Panc1 (cell line): ENCODE results near the gene NLRP6. TPM values are rescaled to one million over a fixed set of nuclear protein-coding genes. Genes with fewer than 3 reads are reported as not detected.

Experiments
- ATAC-seq: fragments of 200-7000 bp; cut with Tn5 transposase; 2 replicates; pipeline ENCODE4 v1.9.1; 2020; ENCODE audit warnings: mild to moderate bottlenecking, moderate library complexity
- BruUV-seq: library from RNA; stranded (reverse); fragments of 400-500 nt; replicated peaks from 2 replicates; lab custom pipeline; 2021; lab: Mats Ljungman, UMichigan
- CTCF ChIA-PET: fragments of 300-600 bp; sonication (Branson Sonifier 250); formaldehyde crosslinking; loops from one replicate; lab custom pipeline; 2022; ENCODE audit warnings: antibody characterized with exemption; lab: Charles Lee
- POLR2A ChIA-PET: fragments of 300-600 bp; sonication (Branson Sonifier 250); formaldehyde crosslinking; loops from one replicate; lab custom pipeline; 2022; ENCODE audit warnings: antibody characterized with exemption; lab: Charles Lee
- DNase-seq: peaks from one replicate; pipeline ENCODE4 v3.0.0-alpha.2; 2010; ENCODE audit warnings: low read depth, low spot score
- H3K27ac ChIP-seq: 2 replicates; pipeline ENCODE4 v1.5.1; 2011; ENCODE audit warnings: mild to moderate bottlenecking, low read length, inconsistent platforms
- H3K27me3 ChIP-seq: fragments of 200-500 bp; sonication (Bioruptor generic); 2 replicates; pipeline ENCODE4 v1.6.0; 2014; ENCODE audit warnings: low read length, inconsistent platforms; ENCODE audit not compliant: control insufficient read depth, insufficient read depth
- H3K36me3 ChIP-seq: fragments of 200-500 bp; sonication (Bioruptor generic); 2 replicates; pipeline ENCODE4 v1.5.1; 2014; ENCODE audit warnings: inconsistent platforms, mild to moderate bottlenecking, low read length, moderate library complexity; ENCODE audit not compliant: control insufficient read depth, insufficient read depth
- H3K4me1 ChIP-seq: 2 replicates; pipeline ENCODE4 v1.5.1; 2011; ENCODE audit warnings: inconsistent platforms, mild to moderate bottlenecking, low read length, moderate library complexity; ENCODE audit not compliant: control insufficient read depth, insufficient read depth
- H3K4me3 ChIP-seq, 2 experiments: 2 replicates each; pipeline ENCODE4 v1.5.1; 2011 to 2012; ENCODE audit warnings: low read depth in 2 of 2, low read length in 2 of 2, mild to moderate bottlenecking in 2 of 2, inconsistent platforms in 1 of 2, moderate library complexity in 1 of 2
- H3K9me3 ChIP-seq: fragments of 200-500 bp; sonication (Bioruptor generic); 2 replicates; pipeline ENCODE4 v1.5.1; 2014; ENCODE audit warnings: low read depth, mild to moderate bottlenecking, inconsistent platforms, low read length, moderate library complexity; ENCODE audit not compliant: control insufficient read depth, insufficient read depth
- POLR2AphosphoS5 ChIP-seq: IDR thresholded peaks from 2 replicates; pipeline ENCODE4 v1.6.1; 2012; ENCODE audit warnings: mild to moderate bottlenecking, low read depth, low read length, moderate library complexity
- SIN3A ChIP-seq: IDR thresholded peaks from 2 replicates; pipeline ENCODE4 v1.6.1; 2012; ENCODE audit warnings: low read depth, mild to moderate bottlenecking, low read length, moderate library complexity, borderline replicate concordance; ENCODE audit not compliant: insufficient read depth
- TCF7L2 ChIP-seq: IDR thresholded peaks from 2 replicates; pipeline ENCODE4 v1.6.1; 2011; ENCODE audit warnings: mild to moderate bottlenecking, low read depth, low read length, inconsistent platforms
- in situ Hi-C: cut with HindIII; loops from 2 replicates; pipeline ENCODE4 v1.10.0; 2016; ENCODE audit warnings: low sequenced_read_pairs, low pct_unique_long_range_greater_than_20kb
- intact Hi-C: fragments of 100-400 bp; cut with micrococcal nuclease; formaldehyde crosslinking; loops from one replicate; pipeline ENCODE4 v1.10.0; 2022; ENCODE audit not compliant: unreplicated experiment
- total RNA-seq: library from RNA; stranded (reverse); gene quantifications from one replicate; pipeline ENCODE4 v1.2.1, GENCODE V29; 2021; ENCODE audit not compliant: unreplicated experiment
- TF ChIP-seq, protein P1 (sequence below), 2 experiments: IDR thresholded peaks; 2 replicates each; pipeline ENCODE4 v1.6.1; 2011 to 2012; ENCODE audit warnings: low read depth in 2 of 2, control low read depth in 1 of 2, low read length in 1 of 2, mild to moderate bottlenecking in 1 of 2, moderate library complexity in 1 of 2; ENCODE audit not compliant: insufficient read depth in 1 of 2
- TF ChIP-seq, protein P2 (sequence below): fragments of 450-650 bp; IDR thresholded peaks from 2 replicates; pipeline ENCODE4 v1.5.1; 2017; ENCODE audit warnings: mild to moderate bottlenecking

NLRP6 gene
- total RNA-seq, 1 experiment from 2014 or later: 0.59 TPM

DNA sequence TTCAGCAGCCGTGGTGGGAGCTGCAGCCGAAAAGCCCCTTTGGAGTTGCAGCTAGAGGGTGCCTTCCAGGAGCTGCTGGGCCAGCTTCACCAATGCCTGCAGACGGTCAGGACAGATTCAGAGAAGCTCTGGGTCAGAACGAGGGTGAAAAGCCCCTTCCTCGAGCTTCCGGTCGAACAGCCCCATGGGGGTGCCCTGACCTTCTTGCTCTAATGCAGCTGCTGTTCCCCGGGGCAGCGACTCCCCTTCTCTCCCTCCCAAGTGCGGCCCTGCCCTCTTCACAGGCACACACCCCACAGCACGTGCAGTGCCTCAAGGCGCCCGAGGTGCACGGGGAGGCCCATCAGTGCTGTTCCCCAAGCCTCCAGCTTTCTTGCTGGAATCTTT, 52.1 kb downstream of the NLRP6 start:
- TF ChIP-seq SIN3A: no peak
- TF ChIP-seq, protein P1, sequence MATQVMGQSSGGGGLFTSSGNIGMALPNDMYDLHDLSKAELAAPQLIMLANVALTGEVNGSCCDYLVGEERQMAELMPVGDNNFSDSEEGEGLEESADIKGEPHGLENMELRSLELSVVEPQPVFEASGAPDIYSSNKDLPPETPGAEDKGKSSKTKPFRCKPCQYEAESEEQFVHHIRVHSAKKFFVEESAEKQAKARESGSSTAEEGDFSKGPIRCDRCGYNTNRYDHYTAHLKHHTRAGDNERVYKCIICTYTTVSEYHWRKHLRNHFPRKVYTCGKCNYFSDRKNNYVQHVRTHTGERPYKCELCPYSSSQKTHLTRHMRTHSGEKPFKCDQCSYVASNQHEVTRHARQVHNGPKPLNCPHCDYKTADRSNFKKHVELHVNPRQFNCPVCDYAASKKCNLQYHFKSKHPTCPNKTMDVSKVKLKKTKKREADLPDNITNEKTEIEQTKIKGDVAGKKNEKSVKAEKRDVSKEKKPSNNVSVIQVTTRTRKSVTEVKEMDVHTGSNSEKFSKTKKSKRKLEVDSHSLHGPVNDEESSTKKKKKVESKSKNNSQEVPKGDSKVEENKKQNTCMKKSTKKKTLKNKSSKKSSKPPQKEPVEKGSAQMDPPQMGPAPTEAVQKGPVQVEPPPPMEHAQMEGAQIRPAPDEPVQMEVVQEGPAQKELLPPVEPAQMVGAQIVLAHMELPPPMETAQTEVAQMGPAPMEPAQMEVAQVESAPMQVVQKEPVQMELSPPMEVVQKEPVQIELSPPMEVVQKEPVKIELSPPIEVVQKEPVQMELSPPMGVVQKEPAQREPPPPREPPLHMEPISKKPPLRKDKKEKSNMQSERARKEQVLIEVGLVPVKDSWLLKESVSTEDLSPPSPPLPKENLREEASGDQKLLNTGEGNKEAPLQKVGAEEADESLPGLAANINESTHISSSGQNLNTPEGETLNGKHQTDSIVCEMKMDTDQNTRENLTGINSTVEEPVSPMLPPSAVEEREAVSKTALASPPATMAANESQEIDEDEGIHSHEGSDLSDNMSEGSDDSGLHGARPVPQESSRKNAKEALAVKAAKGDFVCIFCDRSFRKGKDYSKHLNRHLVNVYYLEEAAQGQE (IDR thresholded peaks at IDR 0.05; ENCODE audit: insufficient read depth in 1 of 2, low read depth in 2 of 2, low read length in 1 of 2): no peak
- no peak for TF ChIP-seq TCF7L2
- no peak for TF ChIP-seq POLR2AphosphoS5
- TF ChIP-seq, protein P2, sequence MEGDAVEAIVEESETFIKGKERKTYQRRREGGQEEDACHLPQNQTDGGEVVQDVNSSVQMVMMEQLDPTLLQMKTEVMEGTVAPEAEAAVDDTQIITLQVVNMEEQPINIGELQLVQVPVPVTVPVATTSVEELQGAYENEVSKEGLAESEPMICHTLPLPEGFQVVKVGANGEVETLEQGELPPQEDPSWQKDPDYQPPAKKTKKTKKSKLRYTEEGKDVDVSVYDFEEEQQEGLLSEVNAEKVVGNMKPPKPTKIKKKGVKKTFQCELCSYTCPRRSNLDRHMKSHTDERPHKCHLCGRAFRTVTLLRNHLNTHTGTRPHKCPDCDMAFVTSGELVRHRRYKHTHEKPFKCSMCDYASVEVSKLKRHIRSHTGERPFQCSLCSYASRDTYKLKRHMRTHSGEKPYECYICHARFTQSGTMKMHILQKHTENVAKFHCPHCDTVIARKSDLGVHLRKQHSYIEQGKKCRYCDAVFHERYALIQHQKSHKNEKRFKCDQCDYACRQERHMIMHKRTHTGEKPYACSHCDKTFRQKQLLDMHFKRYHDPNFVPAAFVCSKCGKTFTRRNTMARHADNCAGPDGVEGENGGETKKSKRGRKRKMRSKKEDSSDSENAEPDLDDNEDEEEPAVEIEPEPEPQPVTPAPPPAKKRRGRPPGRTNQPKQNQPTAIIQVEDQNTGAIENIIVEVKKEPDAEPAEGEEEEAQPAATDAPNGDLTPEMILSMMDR: no peak
- CTCF ChIA-PET: no interaction called here

DNA sequence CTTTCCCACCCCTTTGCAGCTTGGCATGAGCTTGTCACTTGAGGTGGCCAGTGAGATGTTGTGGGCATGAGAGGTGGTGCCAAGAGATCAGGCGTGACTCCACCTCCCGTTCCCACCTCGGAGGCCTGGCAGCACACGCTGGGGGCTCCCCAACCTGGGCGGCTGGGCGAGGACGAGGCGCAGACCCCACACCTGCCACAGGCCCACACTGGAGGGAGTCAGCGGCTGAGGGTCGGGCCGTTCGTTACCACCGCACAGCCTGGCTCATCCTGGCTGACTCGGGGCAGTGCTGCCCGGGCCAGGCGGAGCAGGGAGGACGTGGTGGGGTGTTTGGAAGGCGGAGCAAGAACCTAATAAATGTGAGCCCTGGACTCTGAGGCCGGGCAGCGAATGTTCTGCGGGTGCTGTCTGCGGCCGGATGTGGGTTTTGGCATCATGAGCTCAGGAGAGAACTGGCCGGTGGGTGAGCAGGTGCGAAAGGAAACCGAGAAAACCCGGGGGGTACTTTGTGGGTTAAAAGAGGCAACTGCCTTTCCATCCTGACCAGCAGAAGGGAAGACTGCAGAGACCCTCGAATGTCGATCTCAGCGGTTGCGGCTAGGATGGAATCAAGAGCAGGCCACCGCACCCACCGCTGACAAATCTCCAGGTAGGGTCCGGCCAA, 52.6 kb downstream of the NLRP6 start:
- Histone ChIP-seq H3K4me1 (peaks cover 22% of the 10 kb centered on the region), H3K36me3 (no peaks in the 10 kb centered on the region), H3K27ac (no peak overlapping the region), H3K27me3 (no peaks in the 10 kb centered on the region), H3K4me3 (no peak overlapping the region), H3K9me3 (no peaks in the 10 kb centered on the region)
- ATAC-seq (no peak), DNase-seq (no peak)
- TF ChIP-seq POLR2AphosphoS5: no peak
- TF ChIP-seq SIN3A: no peak
- TF ChIP-seq, protein P2: no peak
- no peak for TF ChIP-seq TCF7L2
- TF ChIP-seq, protein P1 (IDR thresholded peaks at IDR 0.05; ENCODE audit: insufficient read depth in 1 of 2, low read depth in 2 of 2, low read length in 1 of 2): no peak
- intact Hi-C loops (no loop called here), in situ Hi-C loops (no loop called here)
- CTCF ChIA-PET: no interaction called here
- BruUV-seq: no TSS peak
- POLR2A ChIA-PET: no interaction called here

More for the DNA sequence above, 52.1 kb downstream of the NLRP6 start:
- ATAC-seq: no peak
- no TSS peak for BruUV-seq
- intact Hi-C loops (no loop called here), in situ Hi-C loops (no loop called here)
- Histone ChIP-seq H3K9me3 (no peaks in the 10 kb centered on the region), H3K36me3 (no peaks in the 10 kb centered on the region), H3K27me3 (no peaks in the 10 kb centered on the region), H3K4me1 (peaks cover 22% of the 10 kb centered on the region), H3K4me3 (no peak overlapping the region), H3K27ac (no peak overlapping the region)
- no peak for DNase-seq
- POLR2A ChIA-PET: no interaction called here
